Superior temporal gyrus (tissue), 1 donor: Measurements from ENCODE around the gene MYNN.

ENCODE experiments used
- DNase-seq: peaks from one replicate; pipeline ENCODE4 v3.0.0-alpha.2; 2016; ENCODE audit errors: extremely low spot score

The MYNN gene

GRCh38 chr3:169827712-169828111 is 54.5 kb downstream of the MYNN start:
- no peak for DNase-seq

GRCh38 chr3:169835533-169835932 is 62.3 kb downstream of the MYNN start:
- no peak for DNase-seq

- DNase-seq = no peak
These were observed 63.1 kb downstream of the MYNN start for GRCh38 chr3:169836078-169836941.

- DNase-seq = no peak
These were observed 63.7 kb downstream of the MYNN start for GRCh38 chr3:169836942-169837275.

GRCh38 chr3:169838511-169839030 is 65.4 kb downstream of the MYNN start:
- no peak for DNase-seq
